HG02870 (cell line): Measurements from ENCODE around the gene FOLR1.

Experiments
- ATAC-seq: cut with Tn5 transposase; IDR thresholded peaks from one replicate; pipeline ENCODE4 v1.9.1; 2021; ENCODE audit warnings: mild to moderate bottlenecking, moderate library complexity; ENCODE audit not compliant: unreplicated experiment

Gene FOLR1

DNA sequence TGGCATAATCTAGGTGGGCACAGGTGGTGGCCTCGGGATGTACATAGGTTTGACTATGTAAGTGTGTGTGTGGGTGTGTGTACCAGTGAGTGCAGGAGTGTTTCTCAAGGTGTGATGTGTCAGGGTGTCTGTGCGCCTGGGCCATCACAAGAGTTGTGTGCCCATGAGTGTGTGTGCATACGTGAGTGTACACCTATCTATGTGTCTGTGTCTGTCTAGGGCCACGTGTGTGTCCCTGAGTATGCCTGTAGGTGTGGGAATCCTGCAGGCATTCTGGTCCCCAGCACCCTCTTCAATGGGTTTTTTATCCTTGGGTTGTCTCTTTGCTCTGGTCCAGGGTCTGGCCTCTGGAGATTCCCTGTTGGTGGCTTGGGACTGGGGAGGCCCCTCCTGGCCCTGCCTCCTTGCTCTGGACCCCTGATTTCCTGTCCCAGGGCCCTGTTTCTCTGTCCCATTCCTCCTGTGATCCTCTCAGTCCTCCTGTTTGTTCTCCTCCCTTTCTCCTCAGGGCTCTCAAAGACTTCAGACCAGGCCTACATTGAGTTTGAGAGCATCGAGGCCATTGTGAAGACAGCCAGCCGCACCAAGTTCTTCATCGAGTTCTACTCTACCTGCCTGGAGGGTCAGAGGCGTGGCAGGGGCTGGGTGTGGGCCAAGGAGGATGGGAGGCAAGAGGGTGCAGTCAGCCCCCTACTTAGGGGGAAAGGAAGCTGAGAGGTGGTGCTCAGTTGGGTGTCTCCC, 42.0 kb downstream of the FOLR1 start:
- ATAC-seq: no peak

DNA sequence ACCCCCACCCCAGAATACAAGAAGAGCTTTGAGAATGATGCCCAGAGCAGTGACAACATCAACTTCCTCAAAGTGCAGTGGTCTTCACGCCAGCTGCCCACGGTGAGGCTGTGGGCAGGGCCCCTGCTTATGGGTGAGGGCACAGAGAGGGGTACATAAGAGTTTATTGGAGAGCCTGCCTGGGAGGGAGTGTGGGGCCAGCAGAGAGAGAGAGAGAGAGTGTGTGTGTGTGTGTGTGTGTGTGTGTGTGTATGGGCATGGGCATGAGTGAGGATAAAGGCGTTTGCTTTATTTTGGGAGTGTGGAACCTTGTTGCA, 42.5 kb downstream of the FOLR1 start:
- no peak for ATAC-seq

DNA sequence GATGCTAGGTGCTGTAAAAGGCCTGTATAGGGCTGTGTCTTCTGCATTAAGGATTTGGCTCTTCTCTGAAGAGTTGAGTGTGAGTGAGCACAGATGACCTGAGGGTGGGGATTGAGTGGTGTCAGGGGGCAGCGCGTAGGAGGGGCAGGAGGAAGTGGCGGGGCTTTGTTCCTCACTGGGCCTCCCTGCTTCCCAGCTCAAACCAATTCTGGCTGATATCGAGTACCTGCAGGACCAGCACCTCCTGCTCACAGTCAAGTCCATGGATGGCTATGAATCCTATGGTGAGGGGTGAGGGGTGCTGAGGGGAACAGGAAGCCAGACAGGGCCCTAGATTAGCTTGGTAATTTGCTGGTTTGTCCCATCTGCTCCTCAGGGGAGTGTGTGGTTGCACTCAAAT, 43.0 kb downstream of the FOLR1 start:
- no peak for ATAC-seq

- no peak for ATAC-seq
Measured at GRCh38 chr11:72235351-72236057, 43.6 kb downstream of the FOLR1 start.

DNA sequence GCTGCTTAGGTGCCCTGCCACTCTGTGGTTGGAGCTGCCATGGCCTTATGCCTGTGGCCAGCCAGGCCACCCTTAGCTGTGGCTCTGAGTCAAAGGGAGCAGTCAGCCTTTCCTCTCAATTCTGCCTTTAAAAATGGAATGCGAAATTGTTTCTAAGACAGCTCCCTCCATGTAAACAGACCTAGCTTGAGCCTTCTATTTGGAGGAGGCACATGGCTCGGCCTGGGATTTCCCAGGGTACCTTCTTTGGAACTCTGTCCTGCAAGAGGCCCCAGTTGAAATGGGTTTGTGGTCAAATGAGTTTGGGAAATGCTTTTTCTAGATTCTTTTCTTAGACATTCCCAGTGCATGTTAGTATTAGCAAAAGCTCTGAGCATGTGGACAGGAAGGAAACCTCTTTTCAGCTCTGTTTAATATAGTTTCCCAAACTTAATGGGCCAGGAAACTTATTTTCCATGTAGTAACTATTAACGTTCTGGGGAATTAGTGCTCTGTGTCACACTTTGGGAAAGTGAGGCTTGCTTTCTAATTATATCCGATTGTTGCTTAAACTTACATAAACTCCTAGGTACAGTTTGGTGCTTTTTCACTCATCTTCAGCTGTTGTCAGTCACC, 44.2 kb downstream of the FOLR1 start:
- ATAC-seq: no peak

DNA sequence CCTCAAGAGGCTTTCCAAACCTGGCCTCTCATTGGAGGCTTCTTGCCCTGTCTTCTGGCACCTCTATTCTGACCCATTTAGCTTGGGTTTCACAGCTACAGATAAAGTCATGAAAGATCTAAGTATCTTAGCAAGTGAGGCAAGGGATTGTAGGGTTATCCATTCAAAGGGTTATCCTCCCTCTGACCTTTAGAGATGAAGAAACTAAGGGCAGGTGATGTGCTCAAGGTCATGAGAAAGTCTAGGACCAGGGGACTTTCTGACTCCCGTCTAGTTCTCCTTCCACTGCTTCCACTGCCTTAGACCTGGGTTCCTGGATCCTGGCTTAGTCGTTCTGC, 44.8 kb downstream of the FOLR1 start:
- ATAC-seq: no peak

DNA sequence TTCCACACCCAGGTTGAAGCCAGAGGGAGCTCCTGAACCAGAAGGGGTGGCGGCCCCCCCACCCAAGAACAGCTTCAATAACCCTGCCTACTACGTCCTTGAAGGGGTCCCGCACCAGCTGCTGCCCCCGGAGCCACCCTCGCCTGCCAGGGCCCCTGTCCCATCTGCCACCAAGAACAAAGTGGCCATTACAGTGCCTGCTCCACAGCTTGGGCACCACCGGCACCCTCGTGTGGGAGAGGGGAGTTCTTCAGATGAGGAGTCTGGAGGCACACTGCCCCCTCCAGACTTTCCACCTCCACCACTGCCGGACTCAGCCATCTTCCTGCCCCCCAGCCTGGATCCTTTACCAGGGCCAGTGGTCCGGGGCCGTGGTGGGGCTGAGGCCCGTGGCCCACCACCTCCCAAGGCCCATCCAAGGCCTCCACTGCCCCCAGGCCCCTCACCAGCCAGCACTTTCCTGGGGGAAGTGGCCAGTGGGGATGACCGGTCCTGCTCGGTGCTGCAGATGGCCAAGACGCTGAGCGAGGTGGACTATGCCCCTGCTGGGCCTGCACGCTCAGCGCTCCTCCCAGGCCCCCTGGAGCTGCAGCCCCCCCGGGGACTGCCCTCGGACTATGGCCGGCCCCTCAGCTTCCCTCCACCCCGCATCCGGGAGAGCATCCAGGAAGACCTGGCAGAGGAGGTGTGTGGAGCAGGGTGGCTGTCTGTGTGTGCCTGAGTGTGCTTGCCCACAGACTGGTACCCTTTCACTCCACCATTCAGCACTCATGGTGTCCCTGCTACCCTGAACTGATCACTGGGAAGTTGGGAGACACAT, 45.4 kb downstream of the FOLR1 start:
- no peak for ATAC-seq

GRCh38 chr11:72238040-72238450, 46.1 kb downstream of the FOLR1 start:
- no peak for ATAC-seq

DNA sequence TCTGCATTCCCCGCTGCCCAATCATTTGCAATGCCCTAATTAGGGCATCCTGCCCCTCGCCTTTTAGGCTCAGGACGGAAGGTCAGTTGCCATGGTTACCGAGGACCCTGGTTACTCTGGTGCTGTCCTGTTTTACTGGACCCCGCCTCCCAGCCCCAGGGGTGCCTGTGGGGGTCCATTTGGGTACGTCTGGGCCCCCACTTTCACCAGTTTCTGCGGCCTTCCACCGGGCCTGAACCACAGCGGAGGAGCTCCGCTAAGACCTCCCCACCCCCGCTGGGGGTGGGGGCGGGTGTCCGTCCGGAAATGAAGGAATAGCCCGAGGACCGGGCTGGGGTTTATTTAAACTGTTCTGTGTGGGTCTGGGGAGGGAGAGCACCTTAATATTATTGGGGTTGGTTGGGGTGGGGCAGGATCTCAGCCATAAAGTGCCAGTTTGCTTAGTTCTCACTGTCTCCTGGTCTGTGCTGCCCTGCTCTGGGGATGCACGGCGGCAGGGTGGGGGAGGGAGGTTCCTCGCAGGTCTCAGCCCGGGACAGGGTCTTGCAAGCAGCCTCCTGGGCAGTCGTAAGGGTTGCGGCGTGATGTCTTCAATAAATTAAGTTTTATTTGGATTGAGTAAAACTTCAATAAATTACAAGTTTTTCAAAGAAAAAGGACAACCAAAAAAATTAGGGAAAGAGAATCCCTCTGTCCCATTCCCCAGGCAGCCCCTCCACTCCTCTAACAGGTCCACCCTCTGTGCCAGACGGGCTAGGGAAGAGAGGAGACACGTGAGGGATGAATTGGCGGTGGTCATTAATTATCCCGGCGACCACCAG, 46.8 kb downstream of the FOLR1 start:
- ATAC-seq: no peak

DNA sequence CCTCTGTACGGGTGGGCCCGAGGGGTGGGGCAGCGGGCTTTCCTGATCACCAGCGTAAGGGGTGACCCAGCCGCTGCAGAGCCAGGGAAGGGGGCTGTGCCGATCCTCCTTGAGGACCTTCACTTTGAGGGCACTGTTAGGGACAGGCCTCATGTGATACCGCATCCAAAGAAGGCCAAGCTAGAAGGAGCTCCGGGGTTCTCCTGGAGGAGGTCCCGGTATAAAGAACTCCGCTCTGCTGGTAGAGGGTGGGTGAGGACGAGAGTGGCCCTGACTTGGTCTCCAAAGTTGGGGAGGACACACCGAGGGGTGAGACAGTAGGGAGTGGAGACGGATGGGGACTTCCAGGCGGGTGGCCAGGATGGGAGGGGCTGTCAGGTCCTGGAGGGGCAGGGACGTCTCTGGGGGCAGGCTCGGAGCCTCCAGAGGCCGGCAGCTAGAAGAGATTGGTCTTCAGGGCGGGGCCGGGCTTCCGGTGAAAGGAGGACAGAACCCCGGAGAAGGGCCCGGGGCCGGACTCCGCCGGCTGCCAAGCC, 47.4 kb downstream of the FOLR1 start:
- no peak for ATAC-seq

- no peak for ATAC-seq
Measured at GRCh38 chr11:72239849-72240460, 48.0 kb downstream of the FOLR1 start.

DNA sequence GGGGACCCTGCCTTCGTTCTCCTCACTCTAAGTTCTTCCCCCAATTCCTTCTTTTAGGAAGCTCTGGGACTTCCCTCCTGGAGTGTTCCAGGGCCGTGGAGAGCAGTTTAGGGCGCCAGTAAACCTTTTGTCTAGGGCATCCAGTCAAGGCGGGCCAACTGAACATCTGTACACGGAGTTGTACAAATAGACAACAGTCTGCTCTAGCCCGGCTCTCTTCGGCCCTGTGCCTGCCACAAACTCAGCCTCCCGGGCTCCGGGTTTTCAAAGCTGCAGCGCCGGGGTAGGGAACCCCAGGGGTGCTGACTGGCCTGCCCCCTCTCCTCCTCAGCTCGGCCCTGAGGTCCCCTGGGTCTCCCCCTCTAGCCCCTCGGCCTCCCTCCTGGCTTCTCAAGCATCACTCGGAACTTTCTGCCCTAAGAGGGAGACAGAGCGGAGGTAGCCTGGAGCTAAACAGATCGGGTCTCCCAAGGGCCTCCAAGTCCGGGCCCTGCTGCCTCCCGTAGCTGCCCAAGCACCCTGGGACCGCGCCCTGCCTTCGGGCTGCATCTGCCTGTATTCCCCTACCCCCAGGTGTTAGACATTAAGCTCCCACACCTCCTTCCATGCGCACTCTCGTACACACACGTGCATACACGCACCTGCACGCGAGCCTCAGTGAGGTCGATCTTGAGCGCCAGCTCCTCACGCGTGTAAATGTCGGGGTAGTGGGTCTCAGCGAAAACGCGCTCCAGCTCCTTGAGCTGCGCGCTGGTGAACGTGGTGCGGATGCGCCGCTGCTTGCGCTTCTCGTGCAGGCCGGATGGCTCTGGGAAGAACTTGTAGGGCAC, 48.7 kb downstream of the FOLR1 start:
- no peak for ATAC-seq

DNA sequence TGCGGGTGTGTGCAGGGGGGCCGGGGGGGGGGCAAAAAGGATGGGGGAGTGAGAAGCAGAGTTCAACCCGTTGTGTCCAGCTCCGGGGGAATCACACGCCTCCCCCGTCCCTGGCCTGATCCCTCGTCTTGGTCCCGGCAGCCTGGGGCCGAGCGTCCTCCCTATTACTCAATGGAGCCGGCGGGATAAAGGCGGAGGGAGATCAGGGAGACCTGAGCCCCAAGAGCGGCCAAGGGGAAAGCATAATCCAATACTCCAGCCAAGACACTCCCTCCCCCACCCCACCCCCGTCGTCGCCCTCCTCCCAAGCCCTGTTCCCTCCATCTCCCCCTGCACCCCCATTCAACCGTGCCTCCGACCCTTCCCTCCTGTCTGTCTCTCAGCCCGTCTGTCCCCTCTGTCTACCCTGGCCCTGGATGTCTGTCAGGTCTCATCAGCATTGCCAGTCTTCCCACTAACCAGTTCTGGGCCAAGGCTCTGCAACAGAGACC, 49.4 kb downstream of the FOLR1 start:
- ATAC-seq: no peak

DNA sequence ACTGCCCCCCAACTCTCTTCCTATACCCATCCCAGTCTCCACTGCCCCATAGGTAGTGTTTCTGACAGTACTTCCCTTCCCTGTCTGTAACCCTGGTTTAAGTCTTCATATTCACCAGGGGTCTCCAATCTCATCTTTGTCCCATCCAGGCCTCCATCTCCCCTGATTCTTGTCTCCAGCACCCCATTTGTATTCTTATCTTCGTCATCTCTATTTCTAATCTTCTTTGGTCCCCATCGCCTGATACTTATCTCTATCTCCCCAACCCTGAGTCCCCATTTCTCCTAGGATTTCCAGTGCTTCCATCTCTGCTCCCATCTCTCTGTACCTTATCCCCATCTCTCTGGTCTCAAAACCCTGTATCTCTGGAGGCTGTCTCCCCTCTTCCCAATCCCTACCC, 50.2 kb downstream of the FOLR1 start:
- ATAC-seq: no peak

DNA sequence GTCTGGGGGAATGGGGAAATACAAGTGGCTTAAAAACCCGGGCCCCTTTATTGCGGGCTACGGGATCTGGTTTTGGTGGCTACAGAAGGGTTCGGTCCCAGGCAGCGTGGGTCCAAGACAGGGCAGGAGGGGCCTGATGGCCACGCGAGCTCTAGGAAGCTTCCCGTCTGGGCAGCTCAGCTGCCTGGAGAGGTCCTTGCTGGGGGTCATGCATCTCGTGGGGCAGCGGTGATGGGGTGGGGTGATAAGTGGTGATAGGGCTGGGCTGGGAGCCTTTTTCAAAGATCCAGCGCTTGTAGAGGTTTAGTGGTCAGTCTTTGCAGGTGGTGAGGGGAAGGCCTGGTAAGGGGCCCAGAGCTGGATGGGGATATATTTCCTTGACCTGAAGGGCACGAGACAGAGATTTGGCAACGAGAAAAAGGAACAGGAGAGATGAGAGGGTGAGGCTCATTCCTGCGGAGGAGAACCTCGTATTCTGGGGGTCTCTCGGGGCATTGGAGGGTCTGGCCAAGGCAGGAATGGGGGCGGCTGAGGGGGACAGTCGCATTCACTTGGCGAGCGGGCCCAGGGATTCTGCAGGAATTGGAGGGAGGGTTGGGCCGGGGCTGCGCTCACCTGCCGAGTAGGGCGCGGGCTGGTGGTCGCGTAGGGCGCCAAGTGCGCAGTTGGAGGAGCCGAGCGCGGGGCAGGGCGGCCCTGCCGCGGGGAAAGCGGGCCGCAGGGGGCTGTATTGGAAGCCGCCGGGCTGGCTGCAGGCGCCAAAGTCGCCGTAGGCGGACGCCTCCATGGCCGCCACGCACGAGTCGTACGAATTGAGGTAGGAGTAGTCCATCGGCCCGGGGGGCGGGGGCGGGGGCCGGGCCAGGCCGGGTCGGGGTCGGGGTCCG, 51.5 kb downstream of the FOLR1 start:
- ATAC-seq: no peak

DNA sequence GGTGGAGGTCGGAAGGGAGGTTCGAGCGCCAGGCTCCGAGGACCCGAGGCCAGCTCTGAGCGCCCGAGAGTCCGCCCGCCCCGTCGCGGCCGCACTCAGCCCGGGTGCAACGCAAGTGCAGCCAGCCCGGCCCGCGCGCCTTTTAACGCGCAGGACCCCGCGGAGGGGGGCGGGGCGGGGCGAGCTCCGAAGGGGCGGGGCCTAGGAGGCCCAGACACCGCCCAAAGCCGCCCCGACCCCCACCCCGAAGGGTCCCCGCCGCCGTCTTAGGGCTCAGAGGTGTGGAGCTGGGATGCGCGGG, 52.1 kb downstream of the FOLR1 start, which contains the start of gene PHOX2A:
TSS of gene PHOX2A (minus strand) at position 117 of the 301 bp plus-strand sequence. CDS start 172 bp downstream, outside the sequence.
- ATAC-seq: no peak

DNA sequence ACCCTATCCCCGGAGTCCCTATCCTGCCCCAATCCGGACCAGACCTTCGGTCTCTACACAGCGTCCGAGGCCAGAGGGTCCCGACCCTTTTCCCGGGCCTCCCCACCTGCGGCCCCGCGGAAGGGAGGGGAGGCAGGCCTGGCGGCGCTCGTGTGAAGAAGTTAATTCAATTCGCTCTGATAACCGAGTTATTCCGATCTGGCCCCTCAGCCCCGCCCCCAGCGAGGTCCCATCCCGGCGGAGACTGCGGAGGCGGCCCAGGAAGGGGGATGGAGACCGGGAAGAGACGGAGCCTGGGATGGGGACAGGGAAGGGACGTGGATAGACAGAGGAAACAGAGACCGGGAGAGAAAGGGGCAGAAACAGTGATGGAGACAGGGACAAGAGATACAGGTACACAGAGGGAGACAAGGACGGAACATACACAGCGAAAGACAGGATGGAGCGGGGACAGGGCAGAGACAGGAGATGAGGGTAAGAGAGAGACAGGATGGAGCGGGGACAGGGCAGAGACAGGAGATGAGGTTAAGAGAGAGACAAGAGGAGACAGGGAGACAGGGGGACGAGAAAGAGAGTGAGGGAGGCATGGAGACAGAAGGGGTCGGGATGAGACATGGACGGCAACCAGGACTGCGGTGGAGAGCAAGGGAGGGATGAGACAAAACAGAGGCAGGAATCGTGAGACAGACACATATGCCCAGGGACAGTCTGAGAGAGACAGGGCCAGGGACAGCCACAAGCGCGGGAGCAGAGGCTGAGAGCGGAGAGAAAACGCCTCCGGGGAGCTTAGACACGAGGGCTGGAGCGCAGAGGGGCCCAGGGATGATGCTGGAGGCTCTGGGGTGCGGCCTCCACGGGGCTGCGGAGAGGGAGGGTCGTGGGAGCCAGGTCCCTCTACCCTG, 52.7 kb downstream of the FOLR1 start:
- no peak for ATAC-seq
